Stimulated activated CD8-positive, alpha-beta memory T cell treated with anti-CD3 and anti-CD28 coated beads, Interleukin-2, amount 100 ng/mL, for 48 hours (primary cell): ENCODE measurements around the gene ALG9.

Source experiments
- DNase-seq, 2 donors: peaks; one replicate each; pipeline ENCODE4 v3.0.0-alpha.2; 2020; ENCODE audit warnings: low read depth in 2 of 2

ALG9 gene

DNA sequence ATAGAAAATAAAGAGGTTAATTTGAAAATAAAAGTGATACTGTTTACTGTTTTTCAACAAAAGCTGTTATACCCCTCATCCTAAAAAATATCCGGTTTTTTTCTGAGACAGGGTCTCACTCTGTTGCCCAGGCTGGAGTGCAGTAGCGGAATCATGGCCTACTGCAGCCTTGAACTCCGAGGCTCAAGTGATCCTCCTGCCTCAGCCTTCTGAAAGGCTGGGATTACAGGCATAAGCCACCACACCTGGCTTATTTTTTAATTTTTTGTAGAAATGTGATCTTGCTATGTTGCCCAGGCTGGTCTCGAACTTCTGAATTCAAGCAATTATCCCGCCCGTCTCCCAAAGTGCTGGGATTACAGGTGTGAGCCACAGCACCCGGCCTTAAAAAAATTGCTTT is 35.7 kb downstream of the ALG9 start:
- no peak for DNase-seq

DNA sequence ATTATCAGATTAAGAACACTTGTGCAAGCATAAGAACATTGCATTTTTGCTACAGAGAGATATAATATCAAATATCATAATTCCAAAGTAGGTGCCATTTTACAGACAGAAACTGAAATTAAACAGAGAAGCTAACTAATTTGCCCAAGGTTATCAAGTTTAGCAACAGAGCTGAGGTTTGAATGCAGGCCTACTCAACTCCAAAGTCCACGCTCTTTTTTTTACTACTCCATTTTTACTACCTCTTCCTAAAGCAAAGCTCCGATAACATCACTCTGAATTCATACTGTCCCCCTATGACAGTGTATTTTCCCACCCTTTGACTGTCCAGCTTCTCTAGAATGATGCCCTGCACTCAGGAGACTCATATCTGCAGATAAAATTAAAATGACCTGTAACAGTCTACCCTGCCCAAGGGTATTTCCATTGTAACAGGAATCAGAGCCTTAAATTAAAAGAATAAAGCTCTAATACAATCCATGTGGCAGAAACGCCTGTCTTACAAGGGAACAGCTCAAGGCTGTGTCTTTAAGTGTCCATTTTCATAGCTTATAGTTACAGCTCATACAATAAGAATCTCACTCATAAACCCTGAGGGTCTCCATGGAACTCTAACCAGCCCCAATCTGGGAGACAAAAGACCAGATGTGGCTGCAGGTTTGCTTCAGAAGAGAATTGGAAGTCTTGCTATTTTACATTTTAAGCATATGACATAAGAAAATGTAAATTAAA is 36.8 kb downstream of the ALG9 start:
- no peak for DNase-seq

DNA sequence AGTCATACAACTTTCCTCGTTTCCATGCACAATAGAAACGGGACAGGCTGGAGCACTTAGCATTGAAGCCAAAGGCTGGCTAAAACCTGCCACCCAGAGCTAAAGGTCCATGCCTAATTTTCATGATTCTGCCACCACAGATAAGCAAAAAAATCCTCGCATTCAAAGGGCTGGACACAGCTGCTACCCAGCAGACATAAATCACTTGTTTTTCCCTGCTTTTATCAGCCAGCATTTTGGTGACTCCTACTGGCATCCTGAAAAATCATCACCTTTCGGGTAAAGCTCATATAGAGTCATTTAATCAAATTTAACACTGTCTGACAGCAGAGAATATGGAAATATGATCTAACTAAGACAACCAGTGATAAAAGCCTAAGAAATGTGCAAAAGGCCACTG is 37.9 kb downstream of the ALG9 start:
- no peak for DNase-seq

DNA sequence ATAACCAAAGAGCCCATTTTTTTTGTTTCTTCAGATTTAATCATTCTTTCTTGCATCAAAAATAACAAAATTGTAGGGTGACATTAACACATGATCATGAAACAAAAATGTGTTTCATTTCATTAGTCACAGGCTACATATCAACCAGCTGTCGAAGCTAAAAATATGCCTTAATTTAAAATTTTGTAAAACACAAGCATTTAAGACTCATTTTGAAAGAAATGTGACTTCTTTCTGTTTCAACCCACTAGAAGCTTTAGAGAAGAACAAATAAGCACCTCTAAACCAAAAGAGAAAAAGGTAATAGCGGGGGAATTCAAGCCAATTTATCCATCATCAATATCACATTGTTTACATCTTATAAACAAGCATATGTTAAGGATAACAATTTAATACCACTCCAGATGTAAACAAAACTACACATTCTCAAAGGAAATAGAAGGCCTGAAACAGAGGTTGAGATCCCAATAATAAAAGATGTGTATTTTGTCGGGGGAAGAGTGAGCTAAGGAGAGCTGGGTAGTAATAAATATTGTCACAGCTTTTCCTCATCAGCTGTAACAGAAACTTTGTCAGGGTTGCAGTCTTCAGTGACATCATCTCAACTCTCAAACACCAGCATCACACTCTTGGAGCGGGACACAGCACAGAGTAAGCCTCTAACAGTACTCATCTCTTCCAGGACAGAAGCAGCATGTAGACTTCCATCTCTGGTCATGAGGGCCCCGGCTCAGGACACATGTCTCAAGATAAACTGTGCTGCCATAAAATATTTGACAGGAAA is 42.0 kb downstream of the ALG9 start:
- DNase-seq: no peak

DNA sequence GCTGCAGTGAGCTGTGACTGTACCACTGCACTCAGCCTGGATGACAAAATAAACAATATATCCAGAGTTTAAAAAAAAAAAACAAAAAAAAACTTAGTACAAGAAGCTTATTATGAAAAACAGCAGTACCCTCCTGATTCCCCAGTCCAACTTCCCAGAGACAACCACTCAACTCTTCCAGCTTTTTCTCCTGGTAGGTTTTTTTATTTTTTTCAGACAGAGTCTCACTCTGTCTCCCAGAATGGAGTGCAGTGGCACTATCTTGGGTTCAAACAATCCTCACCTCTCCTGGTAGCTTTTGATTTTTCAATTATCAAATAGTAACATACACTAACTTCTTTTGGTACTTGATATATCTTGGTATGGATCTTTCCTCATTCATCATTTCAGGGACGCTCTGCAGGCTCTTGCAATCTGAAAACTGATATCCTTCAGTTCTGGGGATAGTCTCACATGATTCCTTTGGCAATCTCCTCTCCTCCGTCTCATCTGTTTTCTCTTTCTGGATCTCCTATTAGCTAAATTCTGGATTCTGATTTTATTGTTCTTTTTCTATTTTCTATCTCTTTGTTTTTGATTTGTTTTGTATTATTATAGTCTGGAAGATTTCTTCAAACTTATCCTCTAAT is 44.9 kb downstream of the ALG9 start:
- no peak for DNase-seq

DNA sequence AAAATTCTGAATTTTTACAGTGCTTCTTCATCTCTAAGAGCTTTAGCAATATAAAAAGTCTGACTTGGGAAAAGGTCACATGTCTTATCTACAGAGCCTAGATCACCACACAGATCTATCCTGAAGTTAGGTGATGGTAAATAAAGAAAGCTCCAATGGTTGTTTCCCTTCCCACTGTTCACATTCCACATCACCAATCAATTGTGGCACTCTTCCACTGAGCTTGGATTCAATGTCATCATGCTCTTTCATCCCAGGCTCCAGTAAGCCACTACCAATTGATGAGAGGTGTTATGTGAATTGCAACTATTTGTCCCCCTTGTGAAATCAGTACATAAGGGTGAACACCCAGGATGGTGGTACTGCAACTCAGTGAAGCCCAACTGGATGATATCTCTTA is 47.8 kb downstream of the ALG9 start:
- DNase-seq: no peak

DNA sequence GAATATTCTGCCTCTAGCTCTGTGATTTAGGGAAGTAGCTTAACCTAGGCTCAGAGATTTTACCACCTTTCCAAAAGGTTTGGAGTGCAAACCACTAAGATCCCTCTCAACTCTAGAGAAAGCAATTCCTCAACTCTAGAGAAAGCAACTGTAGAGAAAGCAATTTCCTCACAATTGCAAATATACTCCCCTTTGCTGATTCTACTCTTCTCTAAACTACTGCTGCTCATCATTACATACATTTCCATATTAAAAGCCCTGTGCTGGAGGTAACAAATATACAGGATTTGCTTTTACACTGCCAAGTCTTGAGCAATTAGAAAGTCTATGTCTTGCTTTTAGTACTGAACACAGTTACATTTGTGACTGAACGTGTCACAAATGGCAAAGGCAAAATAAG is 48.2 kb downstream of the ALG9 start:
- no peak for DNase-seq

DNA sequence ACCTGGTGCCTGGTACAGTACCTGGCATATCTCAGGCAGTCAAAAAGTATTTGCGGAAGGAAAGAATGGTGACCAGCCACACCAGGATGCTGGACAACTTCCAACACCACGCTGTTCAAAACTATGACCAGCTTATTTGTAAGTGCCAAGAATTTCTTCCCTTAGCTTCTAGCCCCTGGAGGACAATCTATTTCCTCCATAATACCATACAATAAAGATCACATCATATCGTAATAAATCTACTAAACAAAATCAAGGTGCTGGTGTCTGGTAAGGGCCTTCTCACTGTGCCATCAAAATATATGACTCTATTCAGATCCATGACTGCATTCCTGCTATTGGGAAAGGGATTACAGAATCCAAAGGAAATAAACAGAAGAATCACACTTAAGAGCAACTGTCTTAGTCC is 51.5 kb downstream of the ALG9 start:
- DNase-seq: no peak

DNA sequence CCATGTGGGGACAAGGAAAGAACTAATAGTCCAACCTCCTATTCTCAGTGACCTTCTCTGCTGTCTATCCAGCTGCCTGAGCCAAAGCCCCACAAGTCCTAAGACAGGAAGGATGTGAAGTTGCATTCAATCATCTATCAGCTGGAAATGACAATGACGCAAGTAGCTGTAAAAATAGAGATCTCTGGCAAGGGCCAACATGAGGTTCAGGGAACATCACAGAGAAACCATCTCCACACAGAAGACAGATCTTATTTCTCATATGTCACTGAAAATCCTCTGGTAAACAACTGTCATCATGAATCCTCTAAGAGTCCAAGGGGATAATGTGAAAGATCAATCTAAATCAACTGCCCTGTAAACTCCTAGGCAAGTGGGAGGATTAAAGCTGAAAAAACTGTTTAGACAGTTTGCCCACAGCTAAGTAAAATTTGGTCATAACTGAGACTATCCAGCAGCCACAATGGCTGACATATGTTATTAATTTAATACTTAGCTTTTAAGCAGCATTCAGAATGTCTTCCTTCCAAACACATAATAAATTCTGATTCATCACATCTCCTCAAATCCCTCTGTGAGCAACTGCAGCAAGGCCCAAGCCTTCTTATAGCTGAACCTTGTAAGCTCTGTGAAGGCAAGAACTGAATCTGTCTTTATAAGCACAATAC is 52.1 kb downstream of the ALG9 start:
- no peak for DNase-seq

DNA sequence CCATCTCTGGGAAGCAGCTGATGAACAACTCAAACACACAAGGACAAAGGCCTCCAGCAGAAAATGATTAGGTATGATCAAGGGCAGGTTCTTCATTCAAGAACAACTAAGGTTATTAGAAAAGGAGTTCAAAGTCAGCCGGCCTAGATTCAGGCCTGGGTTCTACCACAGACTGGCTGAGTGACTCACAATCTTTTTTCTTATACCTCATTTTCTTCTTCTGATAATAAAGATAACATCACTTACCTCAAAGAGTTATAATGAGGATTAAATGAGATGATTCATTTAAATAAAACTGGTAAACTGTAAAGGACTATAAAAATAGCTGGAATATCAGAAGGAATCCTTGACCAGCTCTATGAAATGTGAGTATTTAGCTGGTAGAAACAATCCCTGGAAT is 55.9 kb downstream of the ALG9 start:
- no peak for DNase-seq

DNA sequence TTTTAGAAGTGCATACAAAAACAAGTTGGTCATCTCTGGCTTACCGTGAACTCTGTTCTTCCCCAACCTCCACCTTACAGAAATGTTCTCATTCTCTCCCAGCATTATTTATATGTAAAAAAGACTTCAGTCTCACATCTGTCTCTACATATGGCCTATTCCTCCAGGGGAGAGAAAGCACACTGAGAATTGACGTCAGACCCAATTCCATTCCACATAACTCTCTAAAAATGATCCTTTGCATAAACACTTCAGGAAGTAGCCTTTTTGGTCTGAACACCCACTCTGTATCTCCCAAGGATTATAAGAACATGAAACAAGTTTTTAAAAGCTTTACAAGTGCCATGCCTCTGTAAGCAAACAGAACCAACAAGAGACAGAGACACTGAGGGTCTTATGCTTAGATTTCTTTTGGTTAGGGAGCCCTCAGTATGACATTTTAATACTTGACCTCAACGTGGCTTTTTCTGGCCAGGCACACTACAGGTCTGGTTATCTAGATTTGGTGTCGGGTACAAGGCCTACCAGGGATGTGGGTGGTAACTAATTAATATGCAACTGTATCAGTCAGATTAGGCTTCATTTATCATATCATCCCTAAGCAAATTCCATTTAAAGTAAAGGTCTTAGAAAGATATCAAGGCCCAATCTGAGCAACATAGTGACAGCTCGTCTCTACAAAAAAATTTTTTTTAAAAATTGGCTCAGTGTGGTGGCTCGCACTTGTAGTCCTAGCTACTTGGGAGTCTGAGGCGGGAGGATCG is 56.6 kb downstream of the ALG9 start:
- DNase-seq: no peak

DNA sequence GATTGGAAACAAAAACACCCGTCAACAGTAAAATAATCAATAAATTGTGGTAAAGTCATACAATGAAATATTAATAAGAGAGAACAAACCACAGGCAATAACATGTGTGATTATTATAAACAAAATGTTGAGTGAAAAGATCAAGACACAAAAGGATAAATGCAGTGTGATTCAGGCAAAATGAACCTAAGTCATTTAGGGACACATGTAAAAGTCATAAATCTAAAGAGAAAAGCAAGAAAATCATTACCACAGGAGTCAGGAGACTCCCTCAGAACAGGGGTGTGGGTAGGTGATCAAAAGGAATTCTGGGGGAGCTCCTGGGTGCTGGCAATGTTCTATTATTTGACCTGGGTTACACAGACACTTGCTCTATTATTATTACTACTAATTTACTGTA is 57.3 kb downstream of the ALG9 start:
- DNase-seq: no peak

DNA sequence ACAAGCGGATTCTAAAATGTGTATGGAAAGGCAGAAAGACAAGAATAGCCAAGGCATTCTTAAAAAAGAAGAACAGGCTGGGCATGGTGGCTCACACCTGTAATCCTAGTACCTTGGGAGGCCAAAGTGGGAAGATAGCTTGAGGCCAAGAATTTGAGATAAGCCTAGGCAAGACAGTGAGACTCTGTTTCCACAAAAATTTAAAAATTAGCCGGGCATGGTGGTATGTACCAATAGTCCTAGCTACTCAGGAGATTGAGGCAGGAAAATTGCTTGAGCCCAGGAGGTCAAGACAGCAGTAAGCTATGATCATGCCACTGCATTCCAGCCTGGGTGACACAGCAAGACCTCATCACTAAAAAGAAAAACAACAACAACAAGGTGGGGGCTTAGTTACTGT is 59.2 kb downstream of the ALG9 start:
- DNase-seq: no peak

DNA sequence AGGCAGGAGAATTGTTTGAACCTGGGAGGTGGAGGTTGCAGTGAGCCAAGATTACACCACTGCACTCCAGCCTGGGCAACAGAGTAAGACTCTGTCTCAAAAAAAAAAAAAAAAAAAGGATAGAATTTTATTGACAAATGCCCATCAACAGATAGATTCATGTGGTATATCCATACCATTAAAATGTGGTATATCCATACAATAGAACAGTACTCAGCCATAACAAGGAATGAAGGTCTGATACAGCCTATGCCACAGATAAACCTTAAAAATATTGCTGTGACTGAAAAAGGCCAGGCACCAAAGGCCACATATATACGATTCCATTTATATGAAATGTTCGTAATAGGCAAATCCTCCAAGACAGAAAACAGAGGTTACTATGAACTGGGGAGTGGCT is 59.9 kb downstream of the ALG9 start:
- DNase-seq: no peak

DNA sequence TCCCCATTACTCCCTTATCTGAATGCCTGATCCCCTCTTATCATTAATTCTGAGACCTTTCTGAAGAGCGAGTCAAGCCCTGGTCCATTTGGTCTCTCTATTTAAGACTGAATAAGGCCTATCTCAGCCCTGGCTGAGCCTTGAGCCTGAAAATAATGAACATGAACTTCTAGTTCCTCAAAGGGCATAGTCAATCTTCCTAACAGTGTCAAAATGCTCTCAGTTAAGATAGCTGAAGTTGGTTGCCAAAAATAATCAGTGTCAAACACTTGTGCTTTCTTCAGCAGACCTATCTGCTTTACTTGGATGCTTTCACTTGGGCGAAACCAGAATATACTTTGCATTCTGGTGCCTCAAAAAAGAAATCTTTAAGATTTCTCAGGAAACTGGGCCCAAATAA is 62.5 kb downstream of the ALG9 start:
- no peak for DNase-seq

DNA sequence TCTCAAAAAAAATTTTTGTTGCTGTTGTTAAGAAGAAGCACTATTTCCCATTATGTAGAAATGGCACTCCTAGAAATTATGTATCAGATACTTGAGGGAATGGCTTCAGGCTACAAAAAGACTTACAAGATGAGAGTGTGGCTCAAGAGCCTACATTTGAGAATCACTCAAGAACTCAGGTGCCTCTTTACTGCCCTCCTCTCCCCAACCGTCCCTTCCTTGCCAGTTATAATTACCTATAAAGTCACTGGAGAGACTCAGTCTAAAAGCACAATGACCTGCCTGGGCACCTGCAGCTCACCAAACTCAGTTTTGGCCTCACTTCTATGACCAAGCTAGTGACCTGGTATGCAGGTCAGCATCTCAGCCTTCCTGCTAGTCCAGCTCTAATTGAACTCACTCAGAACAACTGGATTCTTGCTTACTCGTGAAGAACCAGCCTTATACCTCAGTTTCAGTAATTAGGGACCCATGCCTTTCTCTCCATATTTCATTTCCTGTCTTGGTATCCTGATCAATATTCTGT is 63.3 kb downstream of the ALG9 start:
- DNase-seq: no peak

DNA sequence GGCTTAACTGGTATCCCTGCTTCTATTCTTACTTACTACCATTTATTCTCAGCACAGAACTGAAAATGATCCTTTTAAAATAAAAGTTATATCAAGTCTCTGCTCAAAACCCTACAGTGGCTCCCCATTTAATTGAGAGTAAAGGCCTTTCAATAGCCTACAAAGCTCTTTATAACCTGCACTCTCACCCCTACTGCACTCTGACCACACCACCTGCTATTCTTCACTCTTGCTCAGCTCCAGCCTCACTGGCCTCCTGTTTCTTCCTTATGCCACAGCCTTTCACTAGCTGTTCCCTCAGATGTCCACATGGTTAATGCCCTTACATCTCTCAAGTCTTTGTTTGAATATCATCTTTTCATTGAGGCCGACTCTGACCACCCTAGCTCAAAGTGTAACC is 64.3 kb downstream of the ALG9 start:
- DNase-seq: no peak

DNA sequence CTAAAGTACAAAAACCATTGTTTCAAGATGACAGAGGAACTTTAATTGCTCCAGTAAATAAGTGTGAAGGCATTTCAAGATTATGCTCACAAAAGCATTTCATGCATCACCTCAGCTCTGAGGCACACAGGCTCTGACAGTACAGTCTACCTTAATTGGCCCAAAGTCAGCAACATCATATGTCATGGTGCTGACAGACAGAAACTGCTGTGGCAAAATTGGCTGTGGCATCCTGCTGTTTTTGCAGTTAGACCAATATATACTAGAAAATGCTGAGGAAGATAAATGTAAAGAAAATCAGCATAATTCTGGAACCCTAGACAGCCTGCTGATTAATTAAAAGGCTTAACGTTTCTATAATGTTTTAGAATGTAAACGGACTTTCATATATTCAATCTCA is 70.2 kb downstream of the ALG9 start:
- no peak for DNase-seq

DNA sequence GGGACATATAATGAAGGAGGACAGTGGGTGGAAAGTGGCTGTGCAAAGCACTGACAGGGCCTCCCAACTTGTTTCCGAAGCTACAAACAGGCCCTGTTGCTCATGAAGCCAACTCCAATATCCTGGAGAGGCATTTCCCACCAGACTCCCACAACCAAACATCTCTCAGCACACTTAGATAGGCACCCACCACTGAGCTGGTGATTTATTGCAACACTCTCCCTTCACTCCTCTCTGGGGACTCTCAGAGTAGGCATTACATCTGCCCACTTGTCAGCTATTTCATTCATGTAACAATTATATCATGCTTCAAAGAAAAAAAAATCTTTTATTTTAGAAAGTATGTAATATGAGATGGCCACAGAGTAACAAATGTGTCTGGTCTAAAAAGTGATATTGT is 73.1 kb downstream of the ALG9 start:
- no peak for DNase-seq

DNA sequence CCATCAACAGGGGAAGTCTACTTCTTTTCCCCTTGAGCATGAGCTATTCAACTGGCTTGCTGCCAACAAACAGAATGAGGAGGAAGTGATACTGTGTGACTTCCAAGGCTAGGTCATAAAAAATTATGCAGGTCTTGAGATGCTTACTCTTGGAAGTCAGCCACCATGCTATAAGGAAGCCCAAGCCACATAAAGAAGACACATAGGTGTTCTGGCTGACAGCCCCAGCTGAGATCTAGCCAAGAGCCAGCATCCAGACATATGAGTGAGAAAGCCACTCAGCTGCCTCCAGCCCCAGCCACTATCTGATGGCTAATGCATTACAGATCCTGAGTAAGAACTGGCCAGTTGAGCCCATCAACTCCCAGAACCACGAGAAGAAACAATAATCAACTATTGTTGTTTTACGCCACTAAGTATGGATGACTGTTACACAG is 74.2 kb downstream of the ALG9 start:
- no peak for DNase-seq

DNA sequence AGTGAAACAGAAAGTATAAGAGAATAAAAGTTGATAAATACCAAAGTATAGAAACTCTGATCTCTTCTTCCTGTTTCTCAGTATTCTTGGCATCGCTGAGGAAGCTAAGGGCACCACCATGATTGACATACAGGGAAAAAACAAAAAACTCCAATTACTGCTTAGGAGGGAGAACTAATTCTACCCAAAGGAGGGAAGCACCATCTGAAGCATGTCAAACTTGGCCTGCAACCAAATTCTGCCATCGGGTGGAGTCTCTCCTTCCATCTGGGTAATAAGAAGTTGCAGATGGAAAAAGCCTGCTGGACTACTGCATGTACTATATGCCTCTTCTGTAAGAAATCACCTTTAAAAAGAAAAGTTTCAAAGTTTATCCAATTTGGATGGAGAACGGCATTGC is 74.7 kb downstream of the ALG9 start:
- DNase-seq: no peak
